GM12878 (cell line): ENCODE measurements around the gene OGFOD2. TPM values are rescaled to one million over a fixed set of nuclear protein-coding genes. Genes with fewer than 3 reads are reported as not detected.

ENCODE experiments used
- ATAC-seq: fragments of 200-7000 bp; cut with Tn5 transposase; 3 replicates; pipeline ENCODE4 v1.9.1; 2020; ENCODE audit warnings: mild to moderate bottlenecking, moderate library complexity
- BruUV-seq: library from RNA; stranded (reverse); fragments of 400-500 nt; replicated peaks from 2 replicates; lab custom pipeline; 2021; lab: Mats Ljungman, UMichigan
- CTCF ChIA-PET: fragments of 300-600 bp; sonication (Branson Sonifier 250); formaldehyde crosslinking; extraction: SDS; loops from one replicate; lab custom pipeline; 2021; ENCODE audit warnings: inconsistent platforms; lab: Yijun Ruan, JAX
- POLR2A ChIA-PET: fragments of 350-600 bp; formaldehyde crosslinking; extraction: SDS; loops from one replicate; lab custom pipeline; 2021; ENCODE audit warnings: inconsistent platforms; lab: Charles Lee
- RAD21 ChIA-PET: fragments of 300-600 bp; sonication (Branson Sonifier 250); formaldehyde crosslinking; loops from one replicate; lab custom pipeline; 2023; ENCODE audit warnings: antibody characterized with exemption; ENCODE audit not compliant: unreplicated experiment; lab: Charles Lee
- SMC1A ChIA-PET: fragments of 300-600 bp; sonication (Branson Sonifier 250); formaldehyde crosslinking; loops from one replicate; lab custom pipeline; 2023; ENCODE audit not compliant: unreplicated experiment, uncharacterized antibody; lab: Charles Lee
- DNase-seq: peaks from one replicate; pipeline ENCODE4 v3.0.0-alpha.2; 2011; ENCODE audit warnings: low read depth, low spot score
- FAIRE-seq: peaks from 3 replicates; lab custom pipeline; 2011; peaks lifted over from hg19 to GRCh38; lab: Jason Lieb, UNC
- H2AFZ ChIP-seq: 2 replicates; pipeline ENCODE4 v1.6.0; 2011; ENCODE audit warnings: low read depth, low read length, control low read depth; ENCODE audit not compliant: control insufficient read depth
- H3K27ac ChIP-seq: 2 replicates; pipeline ENCODE4 v1.5.1; 2011; ENCODE audit warnings: control low read depth; ENCODE audit not compliant: control insufficient read depth, insufficient read depth
- H3K27me3 ChIP-seq, 2 experiments: replicated peaks in 1 of 2; 2 replicates each; pipeline versions ENCODE4 v1.6.0 to v1.6.1; 2011; ENCODE audit warnings: low read length in 1 of 2; ENCODE audit not compliant: control insufficient read depth in 2 of 2, insufficient read depth in 2 of 2
- H3K36me3 ChIP-seq, 2 experiments: 2 replicates each; pipeline ENCODE4 v1.5.1; 2011; ENCODE audit warnings: low read length in 1 of 2; ENCODE audit not compliant: control insufficient read depth in 2 of 2, insufficient read depth in 2 of 2
- H3K4me1 ChIP-seq: 2 replicates; pipeline ENCODE4 v1.6.1; 2011; ENCODE audit warnings: mild to moderate bottlenecking, low read length, moderate library complexity, mixed read lengths; ENCODE audit not compliant: control insufficient read depth, insufficient read depth
- H3K4me2 ChIP-seq: 2 replicates; pipeline ENCODE4 v1.6.0; 2011; ENCODE audit warnings: control low read depth; ENCODE audit not compliant: control insufficient read depth, insufficient read depth
- H3K4me3 ChIP-seq: fragments of 200-600 bp; sonication (generic); 2 replicates; pipeline ENCODE4 v1.5.1; 2016
- H3K79me2 ChIP-seq: 2 replicates; pipeline ENCODE4 v1.6.0; 2011; ENCODE audit warnings: low read length; ENCODE audit not compliant: control insufficient read depth, insufficient read depth
- H3K9ac ChIP-seq: 2 replicates; pipeline ENCODE4 v1.8.0; 2011; ENCODE audit warnings: low read length, control low read depth, mixed read lengths; ENCODE audit not compliant: control insufficient read depth, insufficient read depth
- H3K9me3 ChIP-seq: replicated peaks from 3 replicates; pipeline ENCODE4 v1.5.1; 2011; ENCODE audit warnings: mild to moderate bottlenecking, low read length; ENCODE audit not compliant: control insufficient read depth, insufficient read depth
- H4K20me1 ChIP-seq: 2 replicates; pipeline ENCODE4 v1.6.0; 2011; ENCODE audit not compliant: control insufficient read depth, insufficient read depth
- ELK1 ChIP-seq: IDR thresholded peaks from 2 replicates; pipeline ENCODE4 v1.6.1; 2012; ENCODE audit warnings: low read depth, low read length, improper control_type of control experiment
- EP300 ChIP-seq, 2 experiments: fragments of 150-350 bp in 1 of 2; IDR thresholded peaks; 2 replicates each; pipeline ENCODE4 v1.6.1; 2011 to 2012; ENCODE audit warnings: low read depth in 2 of 2, low read length in 2 of 2, borderline replicate concordance in 1 of 2, improper control_type of control experiment in 1 of 2, inconsistent platforms in 1 of 2; ENCODE audit not compliant: control insufficient read depth in 1 of 2
- FOXK2 ChIP-seq: fragments of 450-650 bp; IDR thresholded peaks from 2 replicates; pipeline ENCODE4 v1.6.1; 2017; ENCODE audit warnings: mild to moderate bottlenecking, moderate library complexity
- ZNF384 ChIP-seq: IDR thresholded peaks from 2 replicates; pipeline ENCODE4 v1.6.1; 2012; ENCODE audit warnings: low read depth, mild to moderate bottlenecking, low read length, improper control_type of control experiment, borderline replicate concordance
- whole genome bisulfite sequencing: methylation state at CpG from one replicate; pipeline ENCODE4 v1.1.6; 2016; ENCODE audit warnings: low lambda C conversion rate; ENCODE audit not compliant: insufficient replicate concordance, insufficient coverage; ENCODE audit errors: missing lambda C conversion rate; 5-methylcytosine and 5-hydroxymethylcytosine counted together
- in situ Hi-C: fragments of 300-500 bp; cut with MboI; formaldehyde crosslinking; loops from 9 replicates; pipeline ENCODE4 v1.14.3; 2018; ENCODE audit warnings: mixed read lengths
- intact Hi-C: fragments of 100-400 bp; cut with micrococcal nuclease; formaldehyde crosslinking; loops from one replicate; pipeline ENCODE4 v1.14.2; 2022; ENCODE audit not compliant: unreplicated experiment
- polyA plus RNA-seq, 11 experiments: library from polyadenylated mRNA; depleted of rRNA in 4 of 11; unstranded in 6 of 11; stranded (reverse) in 5 of 11; fragments of >200 nt; fragmentation: Nextera tagmentation in 4 of 11; fragmentation: Illumina TruSeq in 1 of 11; extraction: Ambion mirVana in 4 of 11; extraction: Trizol in 1 of 11; gene quantifications; 1 replicate in 1 of 11; 2 replicates in 10 of 11; pipeline versions ENCODE4 v1.2.1 to v1.2.3, GENCODE V29; 2011 to 2016; ENCODE audit warnings: inconsistent platforms in 2 of 11, missing spikeins in 2 of 11, low read depth in 1 of 11
- total RNA-seq, 4 experiments: library from RNA; depleted of rRNA in 3 of 4; stranded (reverse); fragments of >200 nt in 3 of 4; fragmentation: Illumina TruSeq in 1 of 4; extraction: Trizol in 1 of 4; gene quantifications; 2 replicates each; pipeline versions ENCODE4 v1.2.1 to v1.2.3, GENCODE V29; 2013 to 2021
- TF ChIP-seq, protein P1 (sequence below): fragments of 450-650 bp; formaldehyde crosslinking; IDR thresholded peaks from 2 replicates; pipeline ENCODE4 v1.4.0; 2022; ENCODE audit warnings: mild to moderate bottlenecking, moderate library complexity

The OGFOD2 gene
- total and polyA plus RNA-seq, 10 of the 15 experiments (the other 5 are each of a cell fraction or from before 2014, with no cell fraction given), result 0.93 to 29.2 (median 16.3) TPM

DNA sequence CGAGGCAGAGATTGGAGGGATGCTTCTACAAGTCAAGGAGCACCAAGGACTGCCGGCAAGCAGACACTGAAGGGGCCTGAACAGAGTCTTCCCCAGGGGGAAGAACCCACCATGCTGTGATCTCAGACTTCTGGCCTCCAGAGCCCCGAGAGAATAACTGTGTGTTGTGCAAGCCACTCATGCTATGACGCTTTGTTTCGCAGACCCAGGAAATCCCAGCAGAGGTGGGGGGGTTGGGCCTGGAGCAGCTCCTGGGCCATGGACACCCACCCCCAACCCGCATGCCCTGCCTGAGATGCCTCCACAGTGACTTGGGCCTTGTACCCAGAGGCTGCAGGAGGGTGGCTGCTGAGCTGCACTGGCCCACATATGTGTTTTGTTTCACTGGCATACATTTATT is 36.7 kb downstream of the OGFOD2 start:
- ATAC-seq, result no peak

More for the DNA sequence above, 36.7 kb downstream of the OGFOD2 start:
- no peak overlapping the region for H3K27ac ChIP-seq
- no peaks in the 10 kb centered on the region for H3K36me3 ChIP-seq
- intact Hi-C loops, result no loop called here
- ChIA-PET SMC1A (no interaction called here), POLR2A (no interaction called here), RAD21 (no interaction called here), CTCF (no interaction called here)
- H3K79me2 ChIP-seq, result no peaks in the 10 kb centered on the region
- WGBS, result 28% methylated on average over 6 of the region's 6 CpGs
- peaks cover 0 to 3% of the 10 kb centered on the region in 2 experiments; a peak in 3 of 4 replicates for H3K27me3 ChIP-seq
- H3K4me3 ChIP-seq, result no peak overlapping the region
- no peak overlapping the region for H3K4me2 ChIP-seq
- H3K9ac ChIP-seq, result no peak overlapping the region
- H4K20me1 ChIP-seq, result no peaks in the 10 kb centered on the region
- H3K4me1 ChIP-seq, result no peaks in the 10 kb centered on the region
- BruUV-seq, result no TSS peak
- DNase-seq, result no peak
- H2AFZ ChIP-seq, result no peak overlapping the region
- TF ChIP-seq FOXK2, result no peak
- no peak for TF ChIP-seq ELK1
- TF ChIP-seq ZNF384, result no peak
- TF ChIP-seq, protein P1, sequence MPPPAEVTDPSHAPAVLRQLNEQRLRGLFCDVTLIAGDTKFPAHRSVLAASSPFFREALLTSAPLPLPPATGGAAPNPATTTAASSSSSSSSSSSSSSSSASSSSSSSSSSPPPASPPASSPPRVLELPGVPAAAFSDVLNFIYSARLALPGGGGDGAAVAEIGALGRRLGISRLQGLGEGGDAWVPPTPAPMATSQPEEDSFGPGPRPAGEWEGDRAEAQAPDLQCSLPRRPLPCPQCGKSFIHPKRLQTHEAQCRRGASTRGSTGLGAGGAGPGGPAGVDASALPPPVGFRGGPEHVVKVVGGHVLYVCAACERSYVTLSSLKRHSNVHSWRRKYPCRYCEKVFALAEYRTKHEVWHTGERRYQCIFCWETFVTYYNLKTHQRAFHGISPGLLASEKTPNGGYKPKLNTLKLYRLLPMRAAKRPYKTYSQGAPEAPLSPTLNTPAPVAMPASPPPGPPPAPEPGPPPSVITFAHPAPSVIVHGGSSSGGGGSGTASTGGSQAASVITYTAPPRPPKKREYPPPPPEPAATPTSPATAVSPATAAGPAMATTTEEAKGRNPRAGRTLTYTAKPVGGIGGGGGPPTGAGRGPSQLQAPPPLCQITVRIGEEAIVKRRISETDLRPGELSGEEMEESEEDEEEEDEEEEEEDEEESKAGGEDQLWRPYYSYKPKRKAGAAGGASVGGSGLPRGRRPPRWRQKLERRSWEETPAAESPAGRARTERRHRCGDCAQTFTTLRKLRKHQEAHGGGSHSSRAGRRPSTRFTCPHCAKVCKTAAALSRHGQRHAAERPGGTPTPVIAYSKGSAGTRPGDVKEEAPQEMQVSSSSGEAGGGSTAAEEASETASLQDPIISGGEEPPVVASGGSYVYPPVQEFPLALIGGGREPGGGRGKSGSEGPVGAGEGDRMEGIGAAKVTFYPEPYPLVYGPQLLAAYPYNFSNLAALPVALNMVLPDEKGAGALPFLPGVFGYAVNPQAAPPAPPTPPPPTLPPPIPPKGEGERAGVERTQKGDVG (CRISPR knock-in tag), result no peak
- TF ChIP-seq EP300 (IDR thresholded peaks at IDR 0.05; ENCODE audit: borderline replicate concordance in 1 of 2, control insufficient read depth in 1 of 2, low read depth in 2 of 2, low read length in 2 of 2), result no peak
- TF ChIP-seq, all 136 proteins: peak for 0
- H3K9me3 ChIP-seq, result no peaks in the 10 kb centered on the region
- in situ Hi-C loops, result no loop called here
- FAIRE-seq, result no peak
